Measurements from ENCODE around the gene RNPEP.

Gene RNPEP

GRCh38 chr1:202034683-202035462 lies 52.4 kb downstream of the RNPEP start:
- Histone ChIP-seq H3K9me3 (no peaks in the 10 kb centered on the region), H3K27ac (peak overlapping the region; percentile 66 to 73), H3K27me3 (no peaks in the 10 kb centered on the region), H3K4me1 (peaks cover 0 to 22% (median 17%) of the 10 kb centered on the region in 4 donors), H3K36me3 (no peaks in the 10 kb centered on the region), H3K4me3 (peak overlapping the region in 1 of 2 donors; percentile 30)
- TF ChIP-seq CTCF (IDR thresholded peaks at IDR 0.05) = no peak
- intact Hi-C loops (cut with DNase I; ENCODE audit: low total_unique reads) = no loop called here
- peak; percentile 85 to 95 for DNase-seq

- no peak overlapping the region for H3K27ac ChIP-seq
- no peaks in the 10 kb centered on the region for H3K36me3 ChIP-seq
- H3K4me3 ChIP-seq = no peak overlapping the region
- intact Hi-C loops (cut with DNase I; ENCODE audit: low total_unique reads) = no loop called here
- H3K4me1 ChIP-seq = peaks cover 0 to 22% (median 17%) of the 10 kb centered on the region in 4 donors
- no peak for DNase-seq
- no peak for TF ChIP-seq CTCF (IDR thresholded peaks at IDR 0.05)
- H3K27me3 ChIP-seq = no peaks in the 10 kb centered on the region
- H3K9me3 ChIP-seq = no peaks in the 10 kb centered on the region
These were observed 54.3 kb downstream of the RNPEP start for GRCh38 chr1:202036595-202037387.

GRCh38 chr1:202037706-202038296 lies 55.4 kb downstream of the RNPEP start:
- no peaks in the 10 kb centered on the region for H3K36me3 ChIP-seq
- H3K9me3 ChIP-seq = no peaks in the 10 kb centered on the region
- H3K27ac ChIP-seq = no peak overlapping the region
- no peak overlapping the region for H3K4me3 ChIP-seq
- no peak for TF ChIP-seq CTCF (IDR thresholded peaks at IDR 0.05)
- intact Hi-C loops (cut with DNase I; ENCODE audit: low total_unique reads) = no loop called here
- peaks cover 0 to 22% (median 17%) of the 10 kb centered on the region in 4 donors for H3K4me1 ChIP-seq
- no peak for DNase-seq
- H3K27me3 ChIP-seq = no peaks in the 10 kb centered on the region

- no peaks in the 10 kb centered on the region for H3K27me3 ChIP-seq
- intact Hi-C loops (cut with DNase I; ENCODE audit: low total_unique reads) = no loop called here
- H3K27ac ChIP-seq = no peak overlapping the region
- peaks cover 0 to 22% (median 17%) of the 10 kb centered on the region in 4 donors for H3K4me1 ChIP-seq
- H3K4me3 ChIP-seq = no peak overlapping the region
- DNase-seq = no peak
- H3K36me3 ChIP-seq = no peaks in the 10 kb centered on the region
- no peaks in the 10 kb centered on the region for H3K9me3 ChIP-seq
- TF ChIP-seq CTCF (IDR thresholded peaks at IDR 0.05) = no peak
These were observed 56.4 kb downstream of the RNPEP start for GRCh38 chr1:202038688-202039346.

GRCh38 chr1:202045705-202046104 lies 63.3 kb downstream of the RNPEP start:
- Histone ChIP-seq H3K27ac (no peak overlapping the region), H3K4me1 (no peaks in the 10 kb centered on the region)
- TF ChIP-seq CTCF (IDR thresholded peaks at IDR 0.05) = no peak

More at GRCh38 chr1:202045705-202046104, 63.3 kb downstream of the RNPEP start:
- intact Hi-C loops (cut with DNase I; ENCODE audit: low total_unique reads) = no loop called here
- Histone ChIP-seq H3K9me3 (no peaks in the 10 kb centered on the region), H3K4me3 (no peak overlapping the region), H3K36me3 (no peaks in the 10 kb centered on the region), H3K27me3 (peaks cover 0 to 5% of the 10 kb centered on the region in 2 donors)
- DNase-seq = no peak

All from tibial artery (tissue), 4 donors.